GM21381 (cell line): ENCODE data around the gene DALRD3.

Experiments used
- ATAC-seq: cut with Tn5 transposase; IDR thresholded peaks from one replicate; pipeline ENCODE4 v1.9.1; 2021; ENCODE audit warnings: mild to moderate bottlenecking, moderate library complexity; ENCODE audit not compliant: unreplicated experiment

Gene DALRD3

DNA sequence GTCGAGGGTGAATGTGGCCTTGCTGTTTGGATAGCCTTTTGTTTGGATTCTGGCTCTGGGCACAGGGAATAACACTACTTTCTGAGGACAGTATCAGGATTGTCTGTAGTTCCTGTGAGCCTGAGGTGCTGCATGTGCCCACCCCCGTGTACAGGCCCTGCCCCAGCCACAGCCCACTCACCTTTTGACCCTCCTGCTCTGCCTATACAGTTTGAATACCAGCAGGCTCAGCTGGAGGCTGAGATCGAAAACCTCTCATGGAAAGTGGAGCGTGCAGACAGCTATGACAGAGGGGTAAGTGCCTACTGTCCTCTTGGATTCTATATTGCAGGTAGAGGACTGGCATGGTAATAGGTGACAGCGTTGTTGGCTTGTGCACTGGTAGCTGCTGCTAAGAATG lies 35.7 kb downstream of the DALRD3 start:
- ATAC-seq: no peak

GRCh38 chr3:48982016-48982415 lies 36.4 kb downstream of the DALRD3 start:
- no peak for ATAC-seq

- ATAC-seq: no peak
These were observed 38.1 kb downstream of the DALRD3 start for GRCh38 chr3:48980295-48980694.

- ATAC-seq: no peak
These were observed 38.9 kb downstream of the DALRD3 start for GRCh38 chr3:48979451-48979850.

DNA sequence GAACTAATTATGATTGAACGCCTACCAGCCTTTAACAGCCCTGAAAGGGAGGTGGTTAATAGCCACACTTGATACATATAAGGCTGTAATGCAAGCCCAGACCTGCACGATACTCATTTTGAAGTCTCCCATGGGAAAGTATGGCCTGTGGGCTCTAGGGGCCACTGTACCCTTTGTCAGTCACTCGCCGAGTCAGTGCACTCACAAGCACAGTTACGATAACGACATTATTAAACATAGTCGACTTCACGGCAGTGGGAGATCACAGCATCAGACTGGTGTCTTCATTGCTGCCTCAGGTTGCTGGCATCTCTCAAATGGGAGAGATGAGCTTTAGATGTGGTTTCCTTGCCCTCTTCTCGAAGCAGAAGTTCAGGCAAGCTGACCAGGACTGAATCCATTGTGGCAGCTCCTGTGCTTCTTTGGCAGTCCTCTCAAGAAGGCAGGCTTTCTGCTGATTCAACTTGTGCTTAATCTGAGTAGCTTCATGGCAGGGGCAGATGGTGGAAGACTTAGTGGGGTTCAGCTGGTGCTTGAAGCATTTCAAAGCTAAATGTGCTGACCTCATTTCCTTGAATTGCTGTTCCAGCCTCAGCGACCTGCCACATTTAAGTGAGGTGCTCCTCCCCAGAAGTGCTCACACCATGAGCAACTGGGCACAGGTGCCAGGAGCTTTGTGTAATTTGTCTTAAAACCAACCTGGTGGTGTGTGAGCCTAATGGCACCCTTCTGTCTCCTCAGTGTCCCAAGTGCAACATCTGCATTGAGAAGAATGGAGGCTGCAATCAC lies 44.1 kb downstream of the DALRD3 start:
- no peak for ATAC-seq

DNA sequence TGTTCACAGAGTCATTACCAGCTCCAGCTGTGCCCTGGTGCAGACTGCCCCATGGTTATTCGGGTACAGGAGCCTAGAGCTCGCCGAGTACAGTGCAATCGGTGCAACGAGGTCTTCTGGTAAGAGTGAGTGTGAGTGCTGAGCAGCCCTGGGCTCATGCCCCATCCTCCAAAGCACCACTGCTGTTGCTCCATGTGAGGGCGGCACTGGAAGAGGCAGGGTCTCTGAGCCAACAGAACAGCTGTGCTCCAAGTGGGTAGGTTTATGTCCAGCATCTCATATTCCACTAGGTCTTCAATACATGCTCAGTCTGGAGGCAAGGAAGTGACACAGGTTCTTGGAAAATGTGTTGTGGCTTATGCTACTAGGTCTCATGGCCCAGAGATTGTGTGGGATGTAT lies 47.8 kb downstream of the DALRD3 start:
- no peak for ATAC-seq

- ATAC-seq: no peak
These were observed 51.5 kb downstream of the DALRD3 start for GRCh38 chr3:48966876-48967361.

DNA sequence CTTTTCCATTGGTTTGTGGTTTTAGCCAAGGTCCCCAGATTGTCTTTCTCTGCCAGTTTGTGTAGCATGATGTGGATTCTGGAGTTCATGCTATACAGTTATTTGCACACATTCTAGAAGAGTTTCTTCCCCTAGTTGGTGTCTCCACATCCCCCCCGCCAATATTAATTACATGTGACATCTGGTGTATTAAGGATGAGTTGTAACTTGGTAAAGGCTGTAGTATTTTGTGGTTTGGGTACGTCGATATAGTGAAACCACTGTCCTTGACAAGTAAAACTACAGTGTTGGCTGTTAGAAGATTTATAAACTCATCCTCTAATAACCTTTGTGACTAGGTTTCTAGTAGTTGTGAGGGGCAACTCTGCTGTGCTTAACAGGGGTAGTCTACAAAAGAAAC lies 52.0 kb downstream of the DALRD3 start:
- no peak for ATAC-seq
